IMR-90 (cell line): Measurements from ENCODE around the gene RASGRP3.

Experiments used
- CEBPB ChIP-seq: IDR thresholded peaks from 2 replicates; pipeline ENCODE4 v1.6.1; 2012; ENCODE audit warnings: low read depth, low read length, improper control_type of control experiment
- CTCF ChIP-seq: conservative IDR thresholded peaks from 2 replicates; pipeline ENCODE4 v1.5.1; 2012; ENCODE audit warnings: mild to moderate bottlenecking, low read depth, low read length, improper control_type of control experiment
- MAFK ChIP-seq: IDR thresholded peaks from 2 replicates; pipeline ENCODE4 v1.6.1; 2012; ENCODE audit warnings: low read depth, low read length, improper control_type of control experiment
- MXI1 ChIP-seq: IDR thresholded peaks from 2 replicates; pipeline ENCODE4 v1.6.1; 2012; ENCODE audit warnings: low read depth, mild to moderate bottlenecking, low read length, moderate library complexity, borderline replicate concordance
- NFE2L2 ChIP-seq: fragments of 150-350 bp; IDR thresholded peaks from 2 replicates; pipeline ENCODE4 v1.6.1; 2016; ENCODE audit warnings: low read depth, mild to moderate bottlenecking, low read length
- POLR2A ChIP-seq: IDR thresholded peaks from 2 replicates; pipeline ENCODE4 v1.6.1; 2012; ENCODE audit warnings: mild to moderate bottlenecking, low read depth, low read length
- RAD21 ChIP-seq: IDR thresholded peaks from 2 replicates; pipeline ENCODE4 v1.6.1; 2012; ENCODE audit warnings: low read length, improper control_type of control experiment
- RCOR1 ChIP-seq: IDR thresholded peaks from 2 replicates; pipeline ENCODE4 v1.6.1; 2012; ENCODE audit warnings: mild to moderate bottlenecking, low read length, improper control_type of control experiment; ENCODE audit not compliant: insufficient replicate concordance
- RFX5 ChIP-seq: IDR thresholded peaks from 2 replicates; pipeline ENCODE4 v1.8.0; 2012; ENCODE audit warnings: low read depth, mild to moderate bottlenecking, low read length, moderate library complexity
- USF2 ChIP-seq: fragments of 150-350 bp; IDR thresholded peaks from 2 replicates; pipeline ENCODE4 v1.6.1; 2017; ENCODE audit warnings: mild to moderate bottlenecking, antibody characterized with exemption, low read length, low read depth

- TF ChIP-seq RFX5 (no peak), CTCF (no peak), RAD21 (no peak), RCOR1 (no peak), NFE2L2 (no peak), POLR2A (no peak), CEBPB (no peak), MXI1 (no peak), USF2 (no peak), MAFK (no peak)
These were observed 40.1 kb downstream of the RASGRP3 start for GRCh38 chr2:33516456-33516995.
